ENCODE measurements around the gene ARHGAP28.

The ARHGAP28 gene

DNA sequence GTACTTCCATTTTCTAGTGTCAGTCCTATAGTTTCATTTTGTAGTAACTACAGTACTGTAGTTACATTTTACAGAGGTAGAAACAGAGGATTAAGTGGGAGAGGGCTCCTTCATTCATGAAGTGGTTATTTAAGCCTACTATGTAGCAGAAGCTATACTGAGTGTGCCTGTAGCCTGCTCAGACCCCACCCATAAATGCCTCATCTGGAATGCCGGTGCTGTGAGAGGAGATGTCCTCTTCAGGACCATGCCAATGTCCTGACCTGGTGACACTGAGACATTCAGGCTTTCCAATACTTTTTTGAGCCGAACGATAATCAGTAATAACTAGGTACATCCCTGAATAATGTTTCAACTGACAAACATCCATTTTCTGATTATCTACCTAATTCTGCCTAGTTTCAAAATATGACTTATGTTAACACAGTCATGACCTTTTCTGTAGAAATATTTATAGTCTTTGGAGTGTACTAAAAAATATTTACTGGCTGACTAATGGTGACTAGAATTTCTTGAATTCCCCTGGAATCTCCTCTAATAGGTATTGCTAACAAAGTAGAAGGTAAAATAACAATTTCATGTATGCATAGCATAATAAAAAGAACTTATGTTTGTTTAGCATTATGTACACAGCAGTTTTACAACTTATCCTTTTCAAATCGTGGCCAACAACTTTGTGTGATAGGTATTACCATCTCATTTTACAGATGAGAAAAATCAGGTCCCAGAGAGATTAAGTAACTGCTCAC, 10.2 kb upstream of the ARHGAP28 start:
- Histone ChIP-seq H3K27me3 (ENCODE audit: control insufficient read depth in 1 of 2, insufficient read depth in 2 of 2, low read length in 2 of 2) (no peaks in the 10 kb centered on the region), H3K27ac (ENCODE audit: low read length) (no peak overlapping the region), H3K9ac (ENCODE audit: low read length in 2 of 2) (no peak overlapping the region), H3K9me3 (ENCODE audit: control insufficient read depth in 2 of 2, low read length in 2 of 2) (no peaks in the 10 kb centered on the region), H3K4me1 (ENCODE audit: control insufficient read depth, insufficient read depth, low read length) (no peaks in the 10 kb centered on the region), H3K36me3 (ENCODE audit: control insufficient read depth in 2 of 2, insufficient read depth in 2 of 2, low read length in 2 of 2) (no peaks in the 10 kb centered on the region), H3K4me3 (ENCODE audit: low read length in 2 of 2) (no peak overlapping the region)

DNA sequence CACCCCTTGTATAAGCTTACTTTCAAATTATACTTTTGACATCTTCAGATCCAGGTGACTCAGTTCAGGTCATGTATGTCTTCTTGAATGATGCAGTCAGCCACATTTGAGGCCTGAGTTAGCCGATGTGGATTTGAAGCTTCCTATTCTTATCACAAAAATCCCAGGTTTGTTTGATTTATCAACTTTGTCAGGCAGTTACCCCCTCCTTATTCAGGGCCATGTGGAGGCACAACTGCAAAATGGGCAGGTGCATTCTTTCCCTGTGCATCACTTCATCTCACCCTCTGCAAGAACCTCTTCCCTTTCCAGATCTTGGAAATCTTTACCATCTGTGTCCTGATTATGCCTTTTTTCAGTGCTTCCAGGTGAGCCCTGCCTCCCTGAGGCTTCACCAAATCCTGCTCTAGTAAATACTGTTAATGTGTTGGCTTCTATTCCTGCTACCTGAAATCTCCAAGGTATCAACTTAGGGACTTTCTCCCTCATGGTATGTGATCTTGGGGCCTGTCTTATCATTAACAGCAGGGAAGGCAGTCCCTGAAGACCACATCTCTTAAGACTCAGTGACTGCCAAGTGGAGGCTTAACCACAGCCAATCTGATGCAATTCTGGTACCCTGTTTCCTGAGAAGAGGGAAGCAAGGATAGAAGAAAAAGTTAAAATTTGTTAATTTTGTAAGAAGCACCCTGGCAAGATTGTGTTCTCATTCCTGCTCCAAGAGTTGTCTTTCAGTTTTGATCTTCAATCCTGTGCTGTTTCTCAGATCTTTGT, 9.4 kb upstream of the ARHGAP28 start:
- Histone ChIP-seq H3K4me1 (ENCODE audit: control insufficient read depth, insufficient read depth, low read length) (no peaks in the 10 kb centered on the region), H3K27me3 (ENCODE audit: control insufficient read depth in 1 of 2, insufficient read depth in 2 of 2, low read length in 2 of 2) (no peaks in the 10 kb centered on the region), H3K36me3 (ENCODE audit: control insufficient read depth in 2 of 2, insufficient read depth in 2 of 2, low read length in 2 of 2) (no peaks in the 10 kb centered on the region), H3K9me3 (ENCODE audit: control insufficient read depth in 2 of 2, low read length in 2 of 2) (no peaks in the 10 kb centered on the region), H3K4me3 (ENCODE audit: low read length in 2 of 2) (no peak overlapping the region), H3K9ac (ENCODE audit: low read length in 2 of 2) (no peak overlapping the region), H3K27ac (ENCODE audit: low read length) (no peak overlapping the region)

DNA sequence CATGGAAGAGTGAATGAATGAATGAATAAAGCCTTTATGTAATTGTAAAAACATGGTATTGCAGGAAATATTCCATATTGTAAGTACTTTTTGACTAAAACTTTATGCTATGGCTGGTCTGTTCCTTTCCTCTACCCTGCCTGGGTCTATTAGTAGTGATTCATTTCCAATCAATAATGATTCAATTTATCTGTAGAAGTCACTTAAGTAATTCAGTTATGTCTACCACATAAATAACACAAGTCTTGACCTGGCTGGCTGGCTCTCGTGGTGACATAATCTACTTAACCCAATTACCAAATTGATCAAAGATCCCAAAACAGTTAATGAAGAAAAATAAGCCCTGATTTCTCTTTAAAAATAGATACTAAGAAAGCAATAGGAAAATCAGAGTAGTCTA, 7.8 kb upstream of the ARHGAP28 start:
- no peaks in the 10 kb centered on the region for H3K4me1 ChIP-seq (ENCODE audit: control insufficient read depth, insufficient read depth, low read length)
- no peaks in the 10 kb centered on the region for H3K27me3 ChIP-seq (ENCODE audit: control insufficient read depth in 1 of 2, insufficient read depth in 2 of 2, low read length in 2 of 2)
- no peaks in the 10 kb centered on the region for H3K36me3 ChIP-seq (ENCODE audit: control insufficient read depth in 2 of 2, insufficient read depth in 2 of 2, low read length in 2 of 2)
- H3K4me3 ChIP-seq (ENCODE audit: low read length in 2 of 2), result no peak overlapping the region
- no peak overlapping the region for H3K9ac ChIP-seq (ENCODE audit: low read length in 2 of 2)
- H3K27ac ChIP-seq (ENCODE audit: low read length), result no peak overlapping the region
- no peaks in the 10 kb centered on the region for H3K9me3 ChIP-seq (ENCODE audit: control insufficient read depth in 2 of 2, low read length in 2 of 2)

DNA sequence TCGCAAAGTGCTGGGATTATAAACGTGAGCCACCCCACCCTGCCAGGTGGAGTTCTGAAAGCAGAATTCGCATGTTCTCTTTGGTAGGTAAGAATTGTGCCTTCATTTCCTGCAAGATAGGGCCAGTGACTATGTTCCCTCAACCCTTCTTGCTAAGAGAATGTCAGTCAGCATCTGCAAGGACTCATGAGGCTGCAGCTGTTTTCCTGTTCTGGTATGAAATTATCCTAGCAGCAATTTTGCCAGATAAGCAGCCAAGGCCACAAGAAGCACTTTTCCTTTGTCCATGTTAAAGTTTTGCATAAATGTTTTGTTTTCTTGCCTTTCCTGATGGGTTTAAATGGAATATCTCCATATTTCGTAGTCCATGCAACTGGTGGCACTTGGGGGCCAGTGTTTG, 6.8 kb upstream of the ARHGAP28 start:
- H3K4me1 ChIP-seq (ENCODE audit: control insufficient read depth, insufficient read depth, low read length), result no peaks in the 10 kb centered on the region
- H3K9ac ChIP-seq (ENCODE audit: low read length in 2 of 2), result no peak overlapping the region
- no peaks in the 10 kb centered on the region for H3K36me3 ChIP-seq (ENCODE audit: control insufficient read depth in 2 of 2, insufficient read depth in 2 of 2, low read length in 2 of 2)
- H3K27me3 ChIP-seq (ENCODE audit: control insufficient read depth in 1 of 2, insufficient read depth in 2 of 2, low read length in 2 of 2), result no peaks in the 10 kb centered on the region
- H3K27ac ChIP-seq (ENCODE audit: low read length), result no peak overlapping the region
- H3K4me3 ChIP-seq (ENCODE audit: low read length in 2 of 2), result no peak overlapping the region
- H3K9me3 ChIP-seq (ENCODE audit: control insufficient read depth in 2 of 2, low read length in 2 of 2), result no peaks in the 10 kb centered on the region

DNA sequence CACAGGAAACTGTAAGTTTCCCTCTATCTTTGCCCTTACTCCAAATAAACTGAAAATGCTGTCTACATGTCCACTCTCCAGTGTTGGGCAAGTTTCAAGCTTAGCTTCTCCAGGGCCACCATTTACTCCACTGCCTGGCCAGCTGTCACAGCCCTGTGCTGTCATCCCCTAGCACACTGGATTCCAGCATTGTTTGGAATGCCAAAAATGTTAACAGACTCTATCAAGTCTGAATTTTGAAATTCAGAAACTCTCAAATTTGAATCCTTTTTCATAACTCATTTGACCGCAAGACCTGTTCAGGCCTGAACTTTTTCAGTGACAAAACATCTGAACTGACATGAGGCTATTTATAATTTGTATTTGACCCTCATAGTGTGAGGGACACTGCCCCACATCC, 5.2 kb upstream of the ARHGAP28 start:
- Histone ChIP-seq H3K4me1 (ENCODE audit: control insufficient read depth, insufficient read depth, low read length) (no peaks in the 10 kb centered on the region), H3K27me3 (ENCODE audit: control insufficient read depth in 1 of 2, insufficient read depth in 2 of 2, low read length in 2 of 2) (no peaks in the 10 kb centered on the region), H3K9ac (ENCODE audit: low read length in 2 of 2) (no peak overlapping the region), H3K27ac (ENCODE audit: low read length) (no peak overlapping the region), H3K4me3 (ENCODE audit: low read length in 2 of 2) (no peak overlapping the region), H3K9me3 (ENCODE audit: control insufficient read depth in 2 of 2, low read length in 2 of 2) (no peaks in the 10 kb centered on the region), H3K36me3 (ENCODE audit: control insufficient read depth in 2 of 2, insufficient read depth in 2 of 2, low read length in 2 of 2) (no peaks in the 10 kb centered on the region)

DNA sequence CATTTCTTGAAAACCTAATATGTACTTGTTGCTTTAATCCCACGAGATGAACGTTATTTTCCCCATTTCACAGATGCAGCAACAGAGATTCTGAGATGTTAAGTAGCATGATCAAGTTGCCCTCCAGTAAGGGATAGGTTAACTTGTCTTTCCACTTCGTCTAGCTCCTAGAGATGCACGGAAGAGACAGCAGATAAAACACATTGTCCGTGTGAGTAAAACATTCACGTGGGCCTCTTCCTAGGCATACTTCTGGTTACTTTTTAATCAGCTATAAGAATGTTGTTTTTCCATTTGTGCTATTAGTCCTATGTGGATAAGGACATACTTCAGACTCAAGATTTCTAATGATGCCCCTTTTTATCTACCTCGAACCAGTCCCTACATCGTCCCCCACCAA, 1.2 kb upstream of the ARHGAP28 start:
- H3K4me3 ChIP-seq (ENCODE audit: low read length in 2 of 2), result no peak overlapping the region
- H3K9me3 ChIP-seq (ENCODE audit: control insufficient read depth in 2 of 2, low read length in 2 of 2), result no peaks in the 10 kb centered on the region
- no peaks in the 10 kb centered on the region for H3K27me3 ChIP-seq (ENCODE audit: control insufficient read depth in 1 of 2, insufficient read depth in 2 of 2, low read length in 2 of 2)
- H3K27ac ChIP-seq (ENCODE audit: low read length), result peak overlapping the region; percentile 66
- H3K4me1 ChIP-seq (ENCODE audit: control insufficient read depth, insufficient read depth, low read length), result no peaks in the 10 kb centered on the region
- H3K9ac ChIP-seq (ENCODE audit: low read length in 2 of 2), result no peak overlapping the region
- H3K36me3 ChIP-seq (ENCODE audit: control insufficient read depth in 2 of 2, insufficient read depth in 2 of 2, low read length in 2 of 2), result no peaks in the 10 kb centered on the region

DNA sequence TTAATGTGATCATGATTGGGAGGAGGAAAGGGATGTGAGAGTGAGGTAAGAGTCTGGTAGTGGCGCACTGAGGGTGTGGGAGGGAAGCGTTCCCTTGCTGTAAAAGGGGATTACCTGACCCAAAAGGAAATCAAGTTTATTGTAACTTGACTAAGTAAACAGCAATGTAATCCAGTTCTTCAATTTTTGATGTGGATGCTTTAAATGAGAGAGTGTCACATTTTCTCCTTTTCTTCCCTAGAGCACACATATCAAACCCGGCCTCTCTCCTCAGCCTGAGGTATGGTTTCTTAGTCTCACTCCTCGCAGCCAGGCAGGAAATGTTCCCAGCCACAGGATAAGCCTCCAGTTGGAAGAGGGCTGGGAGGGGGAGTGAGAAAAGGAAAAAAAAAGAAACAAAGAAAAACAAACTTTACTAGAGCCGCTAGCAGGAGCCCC, 688 bp upstream of the ARHGAP28 start:
- H3K4me1 ChIP-seq (ENCODE audit: control insufficient read depth, insufficient read depth, low read length), result no peaks in the 10 kb centered on the region
- H3K27ac ChIP-seq (ENCODE audit: low read length), result peak overlapping the region; percentile 66
- H3K36me3 ChIP-seq (ENCODE audit: control insufficient read depth in 2 of 2, insufficient read depth in 2 of 2, low read length in 2 of 2), result no peaks in the 10 kb centered on the region
- peak overlapping the region; percentile 77 to 83 for H3K4me3 ChIP-seq (ENCODE audit: low read length in 2 of 2)
- no peaks in the 10 kb centered on the region for H3K27me3 ChIP-seq (ENCODE audit: control insufficient read depth in 1 of 2, insufficient read depth in 2 of 2, low read length in 2 of 2)
- H3K9ac ChIP-seq (ENCODE audit: low read length in 2 of 2), result peak overlapping the region in 1 of 2 donors; percentile 8
- no peaks in the 10 kb centered on the region for H3K9me3 ChIP-seq (ENCODE audit: control insufficient read depth in 2 of 2, low read length in 2 of 2)

DNA sequence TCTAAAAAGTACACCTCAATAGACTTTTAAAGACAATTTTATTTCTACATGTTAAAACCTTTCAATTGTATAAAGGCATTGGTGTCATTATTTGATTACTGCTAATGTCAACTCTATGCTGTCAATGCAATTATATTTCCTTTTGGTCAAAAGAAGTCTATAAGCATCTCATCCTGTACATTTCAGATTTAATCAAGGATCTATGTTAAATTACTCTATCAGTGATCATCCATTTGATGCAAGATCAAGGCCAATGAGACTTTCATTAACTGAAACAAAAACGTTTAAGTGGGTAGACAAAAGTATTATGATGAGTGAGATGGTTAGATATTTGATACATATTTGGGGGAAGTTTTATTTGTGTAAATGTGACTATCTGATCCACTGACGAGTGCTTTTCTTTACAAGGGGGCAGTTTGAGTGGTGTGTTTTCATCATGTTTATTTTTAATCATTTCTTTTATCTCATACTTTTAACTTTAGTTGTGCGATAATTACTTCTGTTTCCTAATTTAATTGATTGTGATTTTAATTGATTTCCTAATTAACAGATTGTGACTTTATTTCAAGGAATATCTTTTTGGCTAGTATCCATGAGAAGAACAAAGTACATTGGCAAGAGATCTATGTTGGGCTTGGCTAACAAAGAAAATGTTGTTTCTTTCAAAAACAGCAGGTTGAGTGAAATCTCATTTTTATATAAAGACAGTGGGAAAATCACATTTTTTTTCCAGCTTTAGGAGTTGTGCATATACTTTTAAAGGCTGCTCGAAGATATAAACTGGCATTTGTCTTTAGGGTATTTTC, 1.1 kb downstream of the ARHGAP28 start:
- Histone ChIP-seq H3K36me3 (ENCODE audit: control insufficient read depth in 2 of 2, insufficient read depth in 2 of 2, low read length in 2 of 2) (no peaks in the 10 kb centered on the region), H3K9ac (ENCODE audit: low read length in 2 of 2) (peak overlapping the region in 1 of 2 donors; percentile 22), H3K4me3 (ENCODE audit: low read length in 2 of 2) (peak overlapping the region; percentile 77 to 83), H3K9me3 (ENCODE audit: control insufficient read depth in 2 of 2, low read length in 2 of 2) (no peaks in the 10 kb centered on the region), H3K27ac (ENCODE audit: low read length) (no peak overlapping the region), H3K4me1 (ENCODE audit: control insufficient read depth, insufficient read depth, low read length) (peaks cover 3% of the 10 kb centered on the region), H3K27me3 (ENCODE audit: control insufficient read depth in 1 of 2, insufficient read depth in 2 of 2, low read length in 2 of 2) (no peaks in the 10 kb centered on the region)

DNA sequence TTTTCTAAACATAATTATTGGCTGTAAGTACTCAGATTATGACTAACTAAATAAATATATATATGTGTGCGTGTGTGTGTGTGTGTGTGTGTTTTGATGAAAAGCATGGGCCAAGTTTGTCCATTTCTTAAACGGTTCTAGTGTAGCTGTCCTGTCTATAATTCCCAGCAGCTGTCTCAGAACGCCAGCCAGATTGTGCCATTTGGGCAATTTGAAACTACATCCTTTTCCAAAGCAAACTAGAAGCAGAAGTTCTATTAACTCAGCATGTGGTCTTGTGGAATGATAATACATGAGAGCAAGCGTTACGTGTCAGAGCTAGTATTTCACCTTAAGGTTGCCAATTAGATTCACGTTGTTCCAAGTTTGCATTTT, 1.7 kb downstream of the ARHGAP28 start:
- Histone ChIP-seq H3K9me3 (ENCODE audit: control insufficient read depth in 2 of 2, low read length in 2 of 2) (no peaks in the 10 kb centered on the region), H3K27ac (ENCODE audit: low read length) (no peak overlapping the region), H3K9ac (ENCODE audit: low read length in 2 of 2) (no peak overlapping the region), H3K27me3 (ENCODE audit: control insufficient read depth in 1 of 2, insufficient read depth in 2 of 2, low read length in 2 of 2) (no peaks in the 10 kb centered on the region), H3K36me3 (ENCODE audit: control insufficient read depth in 2 of 2, insufficient read depth in 2 of 2, low read length in 2 of 2) (no peaks in the 10 kb centered on the region), H3K4me3 (ENCODE audit: low read length in 2 of 2) (no peak overlapping the region), H3K4me1 (ENCODE audit: control insufficient read depth, insufficient read depth, low read length) (peaks cover 3% of the 10 kb centered on the region)

DNA sequence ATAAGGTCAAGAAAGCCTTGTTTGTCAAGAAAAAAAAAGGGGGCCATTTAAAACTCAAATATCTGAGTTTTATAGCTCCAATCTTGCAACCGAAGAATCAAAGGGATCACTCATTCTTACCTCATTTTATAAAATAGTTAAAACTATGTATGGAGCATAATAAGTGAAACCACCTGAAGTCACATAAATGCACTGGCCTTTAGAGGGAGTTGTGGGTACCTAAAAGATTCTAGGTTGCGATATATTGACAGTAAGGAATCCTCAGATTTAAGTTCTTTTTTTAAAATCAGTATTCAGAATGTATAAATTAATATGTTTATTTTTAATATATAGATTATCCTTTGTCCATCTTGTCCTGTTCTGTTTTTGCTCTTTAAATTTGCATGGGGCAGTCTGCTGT, 3.4 kb downstream of the ARHGAP28 start:
- no peaks in the 10 kb centered on the region for H3K27me3 ChIP-seq (ENCODE audit: control insufficient read depth in 1 of 2, insufficient read depth in 2 of 2, low read length in 2 of 2)
- no peak overlapping the region for H3K4me3 ChIP-seq (ENCODE audit: low read length in 2 of 2)
- H3K36me3 ChIP-seq (ENCODE audit: control insufficient read depth in 2 of 2, insufficient read depth in 2 of 2, low read length in 2 of 2), result no peaks in the 10 kb centered on the region
- no peak overlapping the region for H3K9ac ChIP-seq (ENCODE audit: low read length in 2 of 2)
- H3K27ac ChIP-seq (ENCODE audit: low read length), result no peak overlapping the region
- peaks cover 3% of the 10 kb centered on the region for H3K4me1 ChIP-seq (ENCODE audit: control insufficient read depth, insufficient read depth, low read length)
- no peaks in the 10 kb centered on the region for H3K9me3 ChIP-seq (ENCODE audit: control insufficient read depth in 2 of 2, low read length in 2 of 2)

All from stomach smooth muscle (tissue), 2 donors.